LNCaP clone FGC (cell line): ENCODE data around the gene PDLIM7.

Source experiments
- DNase-seq: peaks from one replicate; pipeline ENCODE4 v3.0.0-alpha.2; 2011; ENCODE audit warnings: low read depth
- H3K4me3 ChIP-seq: 2 replicates; pipeline ENCODE4 v1.5.1; 2011; ENCODE audit warnings: mild to moderate bottlenecking, low read depth, low read length, control low read depth
- CTCF ChIP-seq: IDR thresholded peaks from 2 replicates; pipeline ENCODE4 v1.5.1; 2012; ENCODE audit warnings: mild to moderate bottlenecking; ENCODE audit not compliant: control insufficient read depth, insufficient read depth; ENCODE audit errors: extremely low read depth

The PDLIM7 gene

GRCh38 chr5:177471610-177472356 is 25.6 kb downstream of the PDLIM7 start:
- DNase-seq = no peak
- peak overlapping the region; percentile 81 for H3K4me3 ChIP-seq
- no peak for TF ChIP-seq CTCF

GRCh38 chr5:177470759-177471536 is 26.5 kb downstream of the PDLIM7 start:
- TF ChIP-seq CTCF = no peak
- H3K4me3 ChIP-seq = no peak overlapping the region
- no peak for DNase-seq

GRCh38 chr5:177469750-177470525 is 27.5 kb downstream of the PDLIM7 start:
- H3K4me3 ChIP-seq = no peak overlapping the region
- TF ChIP-seq CTCF = no peak
- DNase-seq = no peak

- no peak overlapping the region for H3K4me3 ChIP-seq
- no peak for TF ChIP-seq CTCF
- DNase-seq = no peak
These were observed 28.4 kb downstream of the PDLIM7 start for GRCh38 chr5:177468685-177469628.

- no peak for TF ChIP-seq CTCF
- no peak overlapping the region for H3K4me3 ChIP-seq
- no peak for DNase-seq
These were observed 29.1 kb downstream of the PDLIM7 start for GRCh38 chr5:177468329-177468684.

- DNase-seq = no peak
- no peak for TF ChIP-seq CTCF
- no peak overlapping the region for H3K4me3 ChIP-seq
These were observed 30.0 kb downstream of the PDLIM7 start for GRCh38 chr5:177467436-177467835.
